Measurements from ENCODE around the gene VWA5B1.

VWA5B1 gene

GRCh38 chr1:20372676-20373075 lies 82.0 kb downstream of the VWA5B1 start:
- H3K4me1 ChIP-seq = peaks cover 17% of the 10 kb centered on the region
- no peaks in the 10 kb centered on the region for H3K36me3 ChIP-seq
- no peaks in the 10 kb centered on the region for H3K9me3 ChIP-seq
- H3K27ac ChIP-seq = no peak overlapping the region
- no peak for TF ChIP-seq Cebpa-rat (IDR thresholded peaks at IDR 0.05)
- peaks cover 9% of the 10 kb centered on the region for H3K27me3 ChIP-seq
- H4K20me1 ChIP-seq = no peaks in the 10 kb centered on the region; the same call in 1 of the 2 replicates
- H3K9ac ChIP-seq = no peak overlapping the region
- no peak overlapping the region for H3K4me3 ChIP-seq
- no peak overlapping the region for H3K4me2 ChIP-seq

DNA sequence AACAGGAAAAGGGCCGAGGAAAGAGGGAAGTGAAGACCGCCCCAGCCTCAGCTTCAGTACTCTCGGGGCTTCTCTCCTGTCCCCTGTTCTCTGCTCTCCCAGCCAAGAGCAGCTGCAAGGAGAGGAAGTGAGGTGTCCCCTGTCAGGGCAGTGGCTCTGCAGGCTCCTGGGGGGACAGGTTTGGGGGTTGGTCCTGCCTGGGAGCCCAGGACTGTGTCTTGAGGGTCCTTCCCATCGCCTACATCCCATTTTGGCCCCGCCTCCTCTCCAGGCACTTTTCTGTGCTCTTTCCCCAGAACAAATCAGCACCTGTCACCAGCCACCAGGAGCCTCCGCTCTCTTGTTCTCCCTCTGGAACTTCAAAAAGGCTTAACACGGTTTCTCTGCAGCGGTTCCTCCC lies 82.6 kb downstream of the VWA5B1 start:
- 0 out of 2 replicates have a peak overlapping the region, but pooled peaks have one; percentile 2 for H3K4me2 ChIP-seq
- no peak overlapping the region for H3K27ac ChIP-seq
- H3K4me1 ChIP-seq = peaks cover 17% of the 10 kb centered on the region
- peaks cover 5% of the 10 kb centered on the region; the same call in 1 of the 2 replicates for H3K27me3 ChIP-seq
- no peaks in the 10 kb centered on the region; the same call in 1 of the 2 replicates for H4K20me1 ChIP-seq
- H3K9ac ChIP-seq = no peak overlapping the region
- H3K4me3 ChIP-seq = no peak overlapping the region
- no peaks in the 10 kb centered on the region for H3K9me3 ChIP-seq
- TF ChIP-seq Cebpa-rat (IDR thresholded peaks at IDR 0.05) = no peak
- no peaks in the 10 kb centered on the region for H3K36me3 ChIP-seq

- Histone ChIP-seq H3K9me3 (no peaks in the 10 kb centered on the region), H3K4me2 (no peak overlapping the region), H3K4me3 (no peak overlapping the region), H3K27me3 (no peaks in the 10 kb centered on the region), H3K4me1 (peaks cover 17% of the 10 kb centered on the region), H3K36me3 (no peaks in the 10 kb centered on the region), H3K27ac (no peak overlapping the region), H4K20me1 (no peaks in the 10 kb centered on the region; the same call in 1 of the 2 replicates), H3K9ac (no peak overlapping the region)
- TF ChIP-seq Cebpa-rat (IDR thresholded peaks at IDR 0.05) = no peak
Measured at GRCh38 chr1:20373764-20374163, 83.1 kb downstream of the VWA5B1 start.

DNA sequence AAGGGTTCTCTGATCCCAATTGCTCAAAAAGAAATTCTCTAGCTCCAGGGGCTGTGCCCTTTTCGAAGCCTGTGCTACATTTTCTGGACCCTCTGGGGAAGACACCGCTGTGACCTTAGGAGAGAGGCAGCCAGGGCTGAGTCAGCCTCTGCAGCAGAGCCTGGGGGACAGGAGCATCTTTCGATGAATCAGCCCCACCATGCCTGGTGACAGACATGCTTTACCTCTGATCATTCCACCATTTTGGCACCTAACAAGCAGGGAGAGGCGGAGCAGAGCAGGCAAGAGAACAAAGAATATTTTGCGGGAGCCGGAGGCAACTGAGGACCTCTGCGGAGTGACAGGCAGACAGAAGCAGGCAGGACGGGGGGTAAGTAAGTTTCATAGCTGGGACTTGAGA lies 84.9 kb downstream of the VWA5B1 start:
- H3K36me3 ChIP-seq = no peaks in the 10 kb centered on the region
- no peaks in the 10 kb centered on the region for H3K9me3 ChIP-seq
- TF ChIP-seq Cebpa-rat (IDR thresholded peaks at IDR 0.05) = no peak
- H3K27me3 ChIP-seq = no peaks in the 10 kb centered on the region
- H3K4me3 ChIP-seq = no peak overlapping the region
- no peak overlapping the region for H3K27ac ChIP-seq
- no peak overlapping the region for H3K9ac ChIP-seq
- no peak overlapping the region for H3K4me2 ChIP-seq
- peaks cover 14% of the 10 kb centered on the region for H3K4me1 ChIP-seq
- H4K20me1 ChIP-seq = no peaks in the 10 kb centered on the region; the same call in 1 of the 2 replicates

- no peak for TF ChIP-seq Cebpa-rat (IDR thresholded peaks at IDR 0.05)
- H3K4me2 ChIP-seq = no peak overlapping the region
- no peak overlapping the region for H3K27ac ChIP-seq
- H3K9ac ChIP-seq = no peak overlapping the region
- no peaks in the 10 kb centered on the region for H3K9me3 ChIP-seq
- no peaks in the 10 kb centered on the region for H3K27me3 ChIP-seq
- no peak overlapping the region for H3K4me3 ChIP-seq
- peaks cover 8% of the 10 kb centered on the region for H3K4me1 ChIP-seq
- H3K36me3 ChIP-seq = no peaks in the 10 kb centered on the region
- no peaks in the 10 kb centered on the region; the same call in 1 of the 2 replicates for H4K20me1 ChIP-seq
Measured at GRCh38 chr1:20376171-20376570, 85.5 kb downstream of the VWA5B1 start.

DNA sequence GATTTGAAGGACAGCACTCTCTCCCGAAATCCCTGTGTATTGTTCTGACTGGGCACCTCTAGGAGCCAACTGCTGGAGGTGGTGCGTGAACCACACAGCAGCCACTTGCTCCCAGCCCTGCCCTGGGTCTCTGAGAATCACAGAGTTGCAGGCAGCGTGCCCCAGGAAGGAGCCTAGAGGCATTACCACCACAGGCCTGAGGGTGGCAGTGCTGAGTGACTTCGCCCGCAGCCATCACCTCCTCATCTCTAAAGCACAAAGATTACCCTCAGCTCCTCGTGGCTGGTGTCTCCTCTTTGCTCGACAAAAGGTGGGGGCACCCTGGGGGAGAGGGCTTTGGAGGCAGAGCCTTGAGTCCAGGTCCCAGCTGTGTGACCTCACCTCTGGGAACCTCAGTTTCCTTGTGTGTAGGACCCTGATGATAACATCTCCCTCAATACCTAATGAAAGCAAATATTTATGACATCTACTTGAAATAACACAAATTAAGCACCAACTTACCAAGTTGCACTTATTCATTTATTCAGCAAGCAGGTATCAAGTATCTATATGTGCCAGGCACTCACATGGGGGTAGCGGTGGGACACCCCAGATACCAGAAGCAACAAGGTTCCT lies 86.3 kb downstream of the VWA5B1 start:
- H4K20me1 ChIP-seq = no peaks in the 10 kb centered on the region; the same call in 1 of the 2 replicates
- no peak overlapping the region for H3K4me2 ChIP-seq
- H3K4me3 ChIP-seq = no peak overlapping the region
- no peak for TF ChIP-seq Cebpa-rat (IDR thresholded peaks at IDR 0.05)
- H3K27ac ChIP-seq = no peak overlapping the region
- H3K9me3 ChIP-seq = no peaks in the 10 kb centered on the region
- H3K9ac ChIP-seq = no peak overlapping the region
- no peaks in the 10 kb centered on the region for H3K27me3 ChIP-seq
- H3K36me3 ChIP-seq = no peaks in the 10 kb centered on the region
- peaks cover 6% of the 10 kb centered on the region; the same call in 1 of the 2 replicates for H3K4me1 ChIP-seq

GRCh38 chr1:20377516-20378270 lies 87.0 kb downstream of the VWA5B1 start:
- no peak for TF ChIP-seq Cebpa-rat (IDR thresholded peaks at IDR 0.05)
- Histone ChIP-seq H3K9ac (no peak overlapping the region), H3K4me1 (peaks cover 6% of the 10 kb centered on the region; the same call in 1 of the 2 replicates), H4K20me1 (no peaks in the 10 kb centered on the region), H3K9me3 (no peaks in the 10 kb centered on the region), H3K4me2 (no peak overlapping the region), H3K27ac (no peak overlapping the region), H3K4me3 (no peak overlapping the region), H3K27me3 (no peaks in the 10 kb centered on the region), H3K36me3 (no peaks in the 10 kb centered on the region)

GRCh38 chr1:20379075-20379474 lies 88.4 kb downstream of the VWA5B1 start:
- Histone ChIP-seq H3K36me3 (no peaks in the 10 kb centered on the region), H3K4me3 (no peak overlapping the region), H3K27ac (no peak overlapping the region), H3K9ac (no peak overlapping the region), H3K4me1 (no peaks in the 10 kb centered on the region), H3K4me2 (no peak overlapping the region), H4K20me1 (no peaks in the 10 kb centered on the region), H3K9me3 (no peaks in the 10 kb centered on the region), H3K27me3 (no peaks in the 10 kb centered on the region)
- no peak for TF ChIP-seq Cebpa-rat (IDR thresholded peaks at IDR 0.05)

DNA sequence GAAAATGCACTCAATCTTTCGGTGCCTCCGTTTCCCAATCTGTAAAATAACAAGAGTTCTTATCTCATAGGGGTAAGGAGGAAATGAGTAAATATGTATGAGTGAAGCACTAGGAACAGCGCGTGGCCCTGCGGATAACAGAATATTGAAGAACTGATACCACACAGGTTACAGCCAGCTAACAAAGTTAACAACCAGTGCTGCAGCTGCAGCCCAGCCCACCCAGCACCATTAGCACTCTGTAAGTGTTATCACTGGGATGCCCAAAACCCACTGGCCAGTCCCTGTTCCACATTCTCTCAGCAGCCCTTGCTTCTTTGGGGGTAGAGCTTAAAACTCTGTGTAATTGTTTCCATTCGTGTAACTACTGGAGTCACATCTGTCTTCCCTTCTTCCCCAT lies 89.5 kb downstream of the VWA5B1 start:
- no peak overlapping the region for H3K4me3 ChIP-seq
- H4K20me1 ChIP-seq = no peaks in the 10 kb centered on the region
- peaks cover 5% of the 10 kb centered on the region; the same call in 1 of the 2 replicates for H3K27me3 ChIP-seq
- no peak for TF ChIP-seq Cebpa-rat (IDR thresholded peaks at IDR 0.05)
- H3K27ac ChIP-seq = no peak overlapping the region
- no peaks in the 10 kb centered on the region for H3K36me3 ChIP-seq
- no peak overlapping the region for H3K9ac ChIP-seq
- H3K9me3 ChIP-seq = no peaks in the 10 kb centered on the region
- H3K4me1 ChIP-seq = no peaks in the 10 kb centered on the region
- H3K4me2 ChIP-seq = no peak overlapping the region

GRCh38 chr1:20380616-20381035 lies 90.0 kb downstream of the VWA5B1 start:
- Histone ChIP-seq H3K9me3 (no peaks in the 10 kb centered on the region), H3K4me3 (no peak overlapping the region), H4K20me1 (no peaks in the 10 kb centered on the region), H3K27ac (no peak overlapping the region), H3K27me3 (peaks cover 10% of the 10 kb centered on the region; the same call in 1 of the 2 replicates), H3K9ac (no peak overlapping the region), H3K4me2 (no peak overlapping the region), H3K36me3 (no peaks in the 10 kb centered on the region), H3K4me1 (no peaks in the 10 kb centered on the region)
- no peak for TF ChIP-seq Cebpa-rat (IDR thresholded peaks at IDR 0.05)

All from BLaER1 (cell line).